Left lung (tissue), 10 donors: ENCODE measurements around the gene IRX4. TPM values are rescaled to one million over a fixed set of nuclear protein-coding genes. Genes with fewer than 3 reads are reported as not detected.

ENCODE experiments used
- ATAC-seq: fragments of 200-7000 bp; cut with Tn5 transposase; one replicate; pipeline ENCODE4 v1.9.1; 2020; ENCODE audit warnings: moderate library complexity
- DNase-seq, 4 donors: peaks; one replicate each; pipeline ENCODE4 v3.0.0-alpha.2; 2013 to 2020
- H3K27ac ChIP-seq, 2 donors: fragments of 200-600 bp; sonication (generic) in 1 of 2; one replicate each; pipeline versions ENCODE4 v1.5.0 to v1.8.0; 2020 to 2021
- H3K27me3 ChIP-seq, 2 donors: fragments of 200-600 bp; sonication (generic) in 1 of 2; one replicate each; pipeline versions ENCODE4 v1.5.0 to v1.8.0; 2020 to 2021
- H3K36me3 ChIP-seq, 2 donors: fragments of 200-600 bp; sonication (generic) in 1 of 2; one replicate each; pipeline versions ENCODE4 v1.5.0 to v1.8.0; 2020 to 2021
- H3K4me1 ChIP-seq, 2 donors: fragments of 200-600 bp; one replicate each; pipeline ENCODE4 v1.8.0; 2021
- H3K4me3 ChIP-seq, 2 donors: fragments of 200-600 bp; sonication (generic) in 1 of 2; one replicate each; pipeline versions ENCODE4 v1.5.0 to v1.8.0; 2020 to 2021; ENCODE audit warnings: mild to moderate bottlenecking in 1 of 2
- H3K9me3 ChIP-seq, 2 donors: fragments of 200-600 bp; sonication (generic) in 1 of 2; one replicate each; pipeline versions ENCODE4 v1.5.0 to v1.8.0; 2020 to 2021
- CTCF ChIP-seq, 2 donors: fragments of 200-600 bp; sonication (generic) in 1 of 2; IDR thresholded peaks; one replicate each; pipeline versions ENCODE4 v1.5.0 to v1.8.0; 2021; ENCODE audit warnings: antibody characterized with exemption in 2 of 2
- intact Hi-C, 2 donors: fragments of 100-400 bp; cut with DNase I; formaldehyde crosslinking; loops; one replicate each; pipeline versions ENCODE4 v1.11.2 to v1.14.2; 2022
- polyA plus RNA-seq, 6 donors: library from polyadenylated mRNA; unstranded; fragments of 120-200 nt; gene quantifications; one replicate each; pipeline ENCODE4 v1.2.1, GENCODE V29; 2013; ENCODE audit not compliant: insufficient read length in 6 of 6
- total RNA-seq, 2 donors: library from RNA; stranded (reverse); fragmentation: NEBNext Ultra II Directional; extraction: Animal tissue kit (Norgen Biotek cat#: 25700); gene quantifications; one replicate each; pipeline ENCODE4 v1.2.1, GENCODE V29; 2021
- donor health status: DM: no; HTN: yes; CAD: no.
- donor health status: DM: no; HTN: no; CAD: no.

Gene IRX4
- total and polyA plus RNA-seq, 8 donors = not detected

GRCh38 chr5:1836891-1837880 lies 45.5 kb downstream of the IRX4 start:
- no peak for TF ChIP-seq CTCF (IDR thresholded peaks at IDR 0.05)
- peaks cover 6 to 97% of the 10 kb centered on the region in 2 donors for H3K27me3 ChIP-seq
- DNase-seq (peak in 1 of 4 donors; percentile 71), ATAC-seq (no peak)
- no peaks in the 10 kb centered on the region for H3K9me3 ChIP-seq
- H3K4me3 ChIP-seq = no peak overlapping the region
- intact Hi-C loops = no loop called here
- no peaks in the 10 kb centered on the region for H3K4me1 ChIP-seq
- no peaks in the 10 kb centered on the region for H3K36me3 ChIP-seq
- H3K27ac ChIP-seq = no peak overlapping the region

- Histone ChIP-seq H3K36me3 (no peaks in the 10 kb centered on the region), H3K9me3 (no peaks in the 10 kb centered on the region), H3K27me3 (peaks cover 5 to 97% of the 10 kb centered on the region in 2 donors), H3K4me3 (no peak overlapping the region), H3K4me1 (no peaks in the 10 kb centered on the region), H3K27ac (no peak overlapping the region)
- DNase-seq = peak in 1 of 4 donors; percentile 72
- intact Hi-C loops = no loop called here
- no peak for ATAC-seq
- TF ChIP-seq CTCF (IDR thresholded peaks at IDR 0.05) = no peak
These were observed 46.4 kb downstream of the IRX4 start for GRCh38 chr5:1836176-1836890.

- peaks cover 0 to 94% of the 10 kb centered on the region in 2 donors for H3K27me3 ChIP-seq
- intact Hi-C loops = no loop called here
- H3K4me1 ChIP-seq = no peaks in the 10 kb centered on the region
- no peak overlapping the region for H3K4me3 ChIP-seq
- no peak for TF ChIP-seq CTCF (IDR thresholded peaks at IDR 0.05)
- H3K36me3 ChIP-seq = no peaks in the 10 kb centered on the region
- no peak overlapping the region for H3K27ac ChIP-seq
- ATAC-seq (no peak), DNase-seq (peak in 1 of 4 donors; percentile 56)
- H3K9me3 ChIP-seq = no peaks in the 10 kb centered on the region
These were observed 47.3 kb downstream of the IRX4 start for GRCh38 chr5:1835431-1835830.

- DNase-seq (peak in 1 of 4 donors; percentile 50), ATAC-seq (no peak)
- intact Hi-C loops = no loop called here
- H3K27ac ChIP-seq = no peak overlapping the region
- peaks cover 0 to 88% of the 10 kb centered on the region in 2 donors for H3K27me3 ChIP-seq
- H3K4me1 ChIP-seq = no peaks in the 10 kb centered on the region
- H3K4me3 ChIP-seq = no peak overlapping the region
- TF ChIP-seq CTCF (IDR thresholded peaks at IDR 0.05) = no peak
- H3K9me3 ChIP-seq = no peaks in the 10 kb centered on the region
- no peaks in the 10 kb centered on the region for H3K36me3 ChIP-seq
These were observed 47.9 kb downstream of the IRX4 start for GRCh38 chr5:1834721-1835429.
